Left ventricle myocardium inferior (tissue), 1 donor: ENCODE measurements around the gene CMIP. TPM values are rescaled to one million over a fixed set of nuclear protein-coding genes. Genes with fewer than 3 reads are reported as not detected.

Experiments
- DNase-seq: peaks from one replicate; pipeline ENCODE4 v3.0.0-alpha.2; 2020
- H3K27ac ChIP-seq: fragments of 200-600 bp; replicated peaks from 2 replicates; pipeline ENCODE4 v1.8.0; 2021
- H3K27me3 ChIP-seq: fragments of 200-600 bp; 2 replicates; pipeline ENCODE4 v1.8.0; 2021; ENCODE audit warnings: low read depth
- H3K36me3 ChIP-seq: fragments of 200-600 bp; 2 replicates; pipeline ENCODE4 v1.8.0; 2021
- H3K4me1 ChIP-seq: fragments of 200-600 bp; 2 replicates; pipeline ENCODE4 v1.8.0; 2021
- H3K4me3 ChIP-seq: fragments of 200-600 bp; 2 replicates; pipeline ENCODE4 v1.8.0; 2021; ENCODE audit warnings: mild to moderate bottlenecking, moderate library complexity
- H3K9me3 ChIP-seq: fragments of 200-600 bp; replicated peaks from 2 replicates; pipeline ENCODE4 v1.8.0; 2021
- intact Hi-C: fragments of 100-400 bp; cut with micrococcal nuclease; formaldehyde crosslinking; loops from one replicate; pipeline ENCODE4 v1.11.0; 2022
- total RNA-seq: library from RNA; stranded (reverse); fragmentation: NEBNext Ultra II Directional; extraction: Animal tissue kit (Norgen Biotek cat#: 25700); gene quantifications from one replicate; pipeline ENCODE4 v1.2.1, GENCODE V29; 2021
- TF ChIP-seq, protein P1 (sequence below): fragments of 200-600 bp; IDR thresholded peaks from 2 replicates; pipeline ENCODE4 v1.8.0; 2021; ENCODE audit warnings: antibody characterized with exemption, mild to moderate bottlenecking, borderline replicate concordance
- donor health status: DM: no; HTN: yes; CAD: no; lungs with severe emphysema.

The CMIP gene
- total RNA-seq, 1 donor from 2014 or later: 11.2 TPM

DNA sequence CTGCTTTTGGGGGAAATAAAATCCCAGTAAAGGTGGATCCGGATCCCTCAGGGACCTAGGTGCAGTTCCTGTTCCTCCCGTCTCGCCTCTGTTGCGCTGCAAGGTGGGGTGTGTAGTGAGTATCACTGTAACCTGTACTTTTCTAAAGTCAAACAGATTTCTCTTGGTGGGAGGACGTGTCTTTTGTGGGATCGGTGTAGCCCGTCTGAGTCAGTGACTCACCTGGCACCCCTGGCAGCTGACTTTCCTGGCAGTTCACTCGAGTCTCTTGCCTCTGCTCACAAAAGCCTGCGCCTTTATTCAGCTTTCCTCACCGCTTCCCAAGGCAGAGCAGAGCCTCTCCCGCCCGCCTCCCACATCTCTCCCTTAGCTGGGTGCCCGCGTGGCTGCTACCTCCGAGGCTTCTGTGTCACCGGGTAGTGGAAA, 85.7 kb downstream of the CMIP start:
- Histone ChIP-seq H3K4me1 (peaks cover 19% of the 10 kb centered on the region), H3K27me3 (no peaks in the 10 kb centered on the region), H3K27ac (no peak overlapping the region), H3K9me3 (no peaks in the 10 kb centered on the region), H3K36me3 (no peaks in the 10 kb centered on the region), H3K4me3 (no peak overlapping the region)
- TF ChIP-seq, protein P1, sequence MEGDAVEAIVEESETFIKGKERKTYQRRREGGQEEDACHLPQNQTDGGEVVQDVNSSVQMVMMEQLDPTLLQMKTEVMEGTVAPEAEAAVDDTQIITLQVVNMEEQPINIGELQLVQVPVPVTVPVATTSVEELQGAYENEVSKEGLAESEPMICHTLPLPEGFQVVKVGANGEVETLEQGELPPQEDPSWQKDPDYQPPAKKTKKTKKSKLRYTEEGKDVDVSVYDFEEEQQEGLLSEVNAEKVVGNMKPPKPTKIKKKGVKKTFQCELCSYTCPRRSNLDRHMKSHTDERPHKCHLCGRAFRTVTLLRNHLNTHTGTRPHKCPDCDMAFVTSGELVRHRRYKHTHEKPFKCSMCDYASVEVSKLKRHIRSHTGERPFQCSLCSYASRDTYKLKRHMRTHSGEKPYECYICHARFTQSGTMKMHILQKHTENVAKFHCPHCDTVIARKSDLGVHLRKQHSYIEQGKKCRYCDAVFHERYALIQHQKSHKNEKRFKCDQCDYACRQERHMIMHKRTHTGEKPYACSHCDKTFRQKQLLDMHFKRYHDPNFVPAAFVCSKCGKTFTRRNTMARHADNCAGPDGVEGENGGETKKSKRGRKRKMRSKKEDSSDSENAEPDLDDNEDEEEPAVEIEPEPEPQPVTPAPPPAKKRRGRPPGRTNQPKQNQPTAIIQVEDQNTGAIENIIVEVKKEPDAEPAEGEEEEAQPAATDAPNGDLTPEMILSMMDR: no peak
- DNase-seq: no peak
- intact Hi-C loops: no loop called here

DNA sequence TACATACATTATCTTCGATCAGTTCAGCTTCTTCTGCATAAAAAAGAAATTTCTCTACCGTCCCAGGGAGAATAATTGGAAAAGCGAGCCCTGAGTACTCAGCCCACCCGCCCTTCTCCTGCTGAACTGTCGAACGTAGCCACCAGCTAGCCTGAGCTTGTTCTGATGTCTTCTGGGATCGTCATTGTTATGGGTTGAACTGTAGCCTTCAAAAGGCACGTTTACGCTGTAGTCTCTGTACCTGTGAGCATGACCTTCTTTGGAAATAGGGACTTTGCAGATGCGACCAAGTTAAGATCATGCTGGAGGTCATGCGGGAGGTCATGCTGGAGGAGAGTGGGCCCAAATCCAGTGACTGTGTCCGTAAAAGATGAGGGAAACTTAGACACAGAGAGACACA, 86.2 kb downstream of the CMIP start:
- Histone ChIP-seq H3K27me3 (no peaks in the 10 kb centered on the region), H3K4me1 (peaks cover 19% of the 10 kb centered on the region), H3K9me3 (no peaks in the 10 kb centered on the region), H3K36me3 (no peaks in the 10 kb centered on the region), H3K4me3 (no peak overlapping the region), H3K27ac (no peak overlapping the region)
- intact Hi-C loops: no loop called here
- DNase-seq: no peak
- TF ChIP-seq, protein P1: no peak

DNA sequence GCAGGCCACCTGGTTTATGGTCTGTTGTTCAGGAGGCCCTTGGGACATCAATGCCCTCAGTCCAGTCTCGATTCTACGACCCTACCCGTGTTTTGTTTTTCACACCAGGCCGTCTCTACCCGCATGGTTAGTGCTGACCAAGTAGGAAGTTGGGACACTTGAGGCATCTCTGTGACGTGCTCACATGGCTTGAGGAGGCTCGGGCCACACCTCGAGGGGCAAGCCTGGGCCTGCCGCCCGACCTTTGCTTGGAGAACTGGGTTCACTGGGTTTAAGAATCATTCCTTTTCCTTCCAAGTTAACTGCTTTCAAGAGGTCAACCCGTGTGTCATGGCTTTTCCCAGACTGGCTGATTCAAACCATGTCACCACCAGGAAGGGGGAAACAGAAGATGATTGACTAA, 86.8 kb downstream of the CMIP start:
- no peak overlapping the region for H3K27ac ChIP-seq
- no peak overlapping the region for H3K4me3 ChIP-seq
- TF ChIP-seq, protein P1: no peak
- intact Hi-C loops: no loop called here
- H3K27me3 ChIP-seq: no peaks in the 10 kb centered on the region
- H3K9me3 ChIP-seq: no peaks in the 10 kb centered on the region
- no peak for DNase-seq
- H3K4me1 ChIP-seq: peaks cover 13% of the 10 kb centered on the region
- H3K36me3 ChIP-seq: no peaks in the 10 kb centered on the region

DNA sequence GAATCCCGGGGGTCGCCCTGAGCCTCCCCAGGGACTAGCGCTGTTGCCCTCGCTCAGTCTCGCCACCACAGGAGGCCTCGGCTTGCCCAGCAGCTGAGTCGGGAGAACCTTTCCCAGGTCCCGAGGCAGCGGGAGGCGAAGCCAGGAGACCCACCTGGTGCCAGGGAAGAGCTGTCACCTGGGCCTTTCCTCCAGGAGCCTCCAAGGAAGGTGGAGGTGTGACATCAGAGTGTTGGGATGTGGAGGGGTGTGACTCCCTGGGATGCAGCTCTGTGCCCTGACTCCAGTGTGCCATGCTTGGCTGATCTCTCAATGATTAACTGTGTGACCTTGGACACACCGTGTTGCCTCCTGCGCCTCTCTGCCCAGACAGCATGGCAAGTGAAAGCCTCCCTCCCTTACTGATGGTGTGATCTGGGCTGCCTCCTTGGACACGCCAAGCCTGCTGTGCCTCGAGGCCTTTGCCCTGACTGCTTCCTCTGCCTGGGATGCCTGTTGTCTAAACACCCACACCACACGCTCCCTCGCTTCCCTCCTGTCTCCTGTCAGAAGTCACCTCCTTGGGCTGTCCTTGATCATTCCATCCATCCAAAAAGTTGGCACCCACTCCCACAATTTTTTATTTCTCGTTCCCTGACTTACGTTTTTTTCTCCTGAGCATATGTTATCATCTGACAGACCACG, 88.0 kb downstream of the CMIP start:
- Histone ChIP-seq H3K27me3 (no peaks in the 10 kb centered on the region), H3K4me3 (no peak overlapping the region), H3K27ac (no peak overlapping the region), H3K36me3 (no peaks in the 10 kb centered on the region), H3K9me3 (no peaks in the 10 kb centered on the region), H3K4me1 (peaks cover 1% of the 10 kb centered on the region)
- intact Hi-C loops: no loop called here
- TF ChIP-seq, protein P1: no peak
- no peak for DNase-seq

DNA sequence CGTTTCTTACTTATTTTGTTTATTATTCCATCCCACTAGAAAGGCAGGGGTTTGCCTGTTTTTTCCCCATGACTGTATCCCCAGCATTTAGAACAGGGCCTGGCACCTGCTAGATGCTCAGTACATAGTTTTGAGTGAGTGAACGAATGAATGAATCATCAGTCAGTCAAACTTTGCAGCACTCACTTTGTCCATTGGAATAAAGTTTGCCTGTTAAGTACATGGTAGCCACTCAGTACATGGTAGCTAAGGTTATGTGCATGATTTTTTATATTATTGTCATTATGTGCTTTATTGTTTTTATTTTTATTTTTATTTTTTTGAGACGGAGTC, 88.5 kb downstream of the CMIP start:
- H3K9me3 ChIP-seq: no peaks in the 10 kb centered on the region
- intact Hi-C loops: no loop called here
- H3K36me3 ChIP-seq: no peaks in the 10 kb centered on the region
- no peaks in the 10 kb centered on the region for H3K27me3 ChIP-seq
- H3K27ac ChIP-seq: no peak overlapping the region
- TF ChIP-seq, protein P1: no peak
- no peak overlapping the region for H3K4me3 ChIP-seq
- no peak for DNase-seq
- no peaks in the 10 kb centered on the region for H3K4me1 ChIP-seq
